Measurements from ENCODE around the gene PRKN. TPM values are rescaled to one million over a fixed set of nuclear protein-coding genes. Genes with fewer than 3 reads are reported as not detected.

The PRKN gene
- total RNA-seq, 4 donors from 2014 or later, result 9.6 to 17.0 (median 11.6) TPM

- TF ChIP-seq CTCF (IDR thresholded peaks at IDR 0.05; ENCODE audit: low read depth), result no peak
Observed at GRCh38 chr6:162481320-162481719, 246.2 kb downstream of the PRKN start.

- TF ChIP-seq CTCF (IDR thresholded peaks at IDR 0.05; ENCODE audit: low read depth), result no peak
Observed at GRCh38 chr6:162478192-162478671, 249.3 kb downstream of the PRKN start.

GRCh38 chr6:162474722-162475121, 252.8 kb downstream of the PRKN start:
- TF ChIP-seq CTCF (IDR thresholded peaks at IDR 0.05; ENCODE audit: low read depth), result no peak

- no peak for TF ChIP-seq CTCF (IDR thresholded peaks at IDR 0.05; ENCODE audit: low read depth)
Observed at GRCh38 chr6:162471842-162472241, 255.7 kb downstream of the PRKN start.

GRCh38 chr6:162468326-162468725, 259.2 kb downstream of the PRKN start:
- TF ChIP-seq CTCF (IDR thresholded peaks at IDR 0.05; ENCODE audit: low read depth), result no peak

- TF ChIP-seq CTCF (IDR thresholded peaks at IDR 0.05; ENCODE audit: low read depth), result no peak
Observed at GRCh38 chr6:162467679-162468078, 259.9 kb downstream of the PRKN start.

- no peak for TF ChIP-seq CTCF (IDR thresholded peaks at IDR 0.05; ENCODE audit: low read depth)
Observed at GRCh38 chr6:162463576-162463975, 264.0 kb downstream of the PRKN start.
